ENCODE measurements around the gene LRRC37A2. TPM values are rescaled to one million over a fixed set of nuclear protein-coding genes. Genes with fewer than 3 reads are reported as not detected.

The LRRC37A2 gene
- total RNA-seq, 4 donors from 2014 or later, result 3.6 to 11.2 (median 7.0) TPM

Small RNA genes lying within 50 kb of the gene (small RNA-seq; reads per million reads assigned to genes)
- gene RN7SL199P, result 0 reads per million in 3 donors

Other genes with a start within 250 kb of the LRRC37A2 start
- 1 to 10 TPM in 3 of 4 donors, under 1 TPM in 1; 0.83 to 4.2 (median 1.2) TPM for gene LRRC37A, start 217.3 kb upstream of the LRRC37A2 start, total RNA-seq
- gene ARL17B, start 150.7 kb upstream of the LRRC37A2 start, total RNA-seq, result 10 to 100 TPM in 3 of 4 donors, 1 to 10 TPM in 1; 6.9 to 19.4 (median 15.4) TPM
- gene ARL17A, start 67.2 kb downstream of the LRRC37A2 start, total RNA-seq, result 10 to 100 TPM in 1 of 4 donors, 1 to 10 TPM in 3; 5.5 to 20.3 (median 8.7) TPM
- gene NSF, start 78.2 kb downstream of the LRRC37A2 start, total RNA-seq, result 10 to 100 TPM; 15.7 to 25.3 (median 17.9) TPM

All from esophagus muscularis mucosa (tissue), 4 donors.